RPMI8226 (cell line): ENCODE measurements around the gene ZBTB46.
"Not testable (repeated sequence)": the region's sequence is repeated elsewhere in the genome, so short reads cannot be mapped to it uniquely, and the experiment has no call there.

Source experiments
- DNase-seq: peaks from one replicate; pipeline ENCODE4 v3.0.0-alpha.2; 2015

Gene ZBTB46

DNA sequence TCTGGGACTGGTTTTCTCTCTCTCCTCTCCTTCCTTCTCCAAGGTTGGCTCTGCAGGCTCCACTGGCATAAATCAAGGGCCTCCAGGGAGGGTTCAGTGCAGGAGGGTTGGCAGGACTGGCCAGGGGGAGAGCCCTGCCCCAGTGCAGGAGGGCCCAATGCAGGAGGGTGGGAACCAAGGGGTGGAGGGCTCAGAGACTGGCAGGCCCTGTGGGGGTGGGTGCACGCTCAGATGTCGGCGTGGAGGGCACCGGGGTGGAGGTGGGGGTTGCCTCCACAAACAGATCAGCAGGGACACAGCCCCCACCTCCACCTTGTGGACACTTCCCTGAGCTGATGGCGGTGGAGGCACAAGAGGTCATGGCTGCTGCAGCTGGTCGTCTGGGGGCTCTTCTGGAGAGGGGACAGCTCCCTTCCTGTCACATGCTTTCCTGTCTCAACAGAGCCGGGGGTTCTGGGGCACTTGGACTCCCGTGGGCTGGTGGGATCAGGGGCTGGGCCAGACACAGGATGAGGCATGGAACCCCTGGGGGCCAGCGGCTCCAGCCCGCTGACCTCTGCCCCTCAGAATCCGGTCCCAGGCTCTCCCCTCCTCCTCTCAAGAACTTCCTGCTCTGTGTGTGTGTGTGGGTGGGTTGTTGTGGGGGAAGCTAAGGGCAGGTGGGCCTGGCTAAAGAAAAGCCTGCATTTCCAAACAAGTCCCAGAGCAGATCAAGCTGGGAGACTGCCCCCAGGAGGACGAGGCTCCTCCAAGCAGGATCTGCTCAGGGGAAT, 27.5 kb upstream of the ZBTB46 start:
- DNase-seq, result no peak

- DNase-seq, result no peak
These were observed 26.8 kb upstream of the ZBTB46 start for GRCh38 chr20:63857764-63858392.

DNA sequence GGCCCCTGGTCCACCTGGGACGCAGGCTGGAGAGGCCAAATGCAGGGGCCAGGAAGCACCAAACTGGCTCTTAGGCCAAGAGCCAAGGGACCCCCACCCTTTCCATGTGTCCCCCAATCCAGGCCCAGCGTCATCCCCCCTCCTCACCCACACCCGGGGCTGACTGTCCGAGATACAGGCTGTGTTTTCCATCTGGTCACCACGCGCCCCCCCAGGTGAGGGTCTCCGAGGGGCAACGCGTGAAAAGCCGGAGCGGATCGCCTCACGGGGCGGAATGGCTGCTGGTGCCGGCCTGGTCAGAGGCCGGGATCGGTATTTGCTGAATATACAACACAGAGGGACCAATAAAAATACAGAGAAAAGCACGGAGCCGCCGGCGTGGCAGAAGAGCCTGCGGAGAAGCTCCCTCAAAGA, 25.0 kb upstream of the ZBTB46 start:
- no peak for DNase-seq

- DNase-seq, result no peak
These were observed 24.5 kb upstream of the ZBTB46 start for GRCh38 chr20:63855363-63856097.

GRCh38 chr20:63854766-63855362, 23.8 kb upstream of the ZBTB46 start:
- DNase-seq, result no peak

DNA sequence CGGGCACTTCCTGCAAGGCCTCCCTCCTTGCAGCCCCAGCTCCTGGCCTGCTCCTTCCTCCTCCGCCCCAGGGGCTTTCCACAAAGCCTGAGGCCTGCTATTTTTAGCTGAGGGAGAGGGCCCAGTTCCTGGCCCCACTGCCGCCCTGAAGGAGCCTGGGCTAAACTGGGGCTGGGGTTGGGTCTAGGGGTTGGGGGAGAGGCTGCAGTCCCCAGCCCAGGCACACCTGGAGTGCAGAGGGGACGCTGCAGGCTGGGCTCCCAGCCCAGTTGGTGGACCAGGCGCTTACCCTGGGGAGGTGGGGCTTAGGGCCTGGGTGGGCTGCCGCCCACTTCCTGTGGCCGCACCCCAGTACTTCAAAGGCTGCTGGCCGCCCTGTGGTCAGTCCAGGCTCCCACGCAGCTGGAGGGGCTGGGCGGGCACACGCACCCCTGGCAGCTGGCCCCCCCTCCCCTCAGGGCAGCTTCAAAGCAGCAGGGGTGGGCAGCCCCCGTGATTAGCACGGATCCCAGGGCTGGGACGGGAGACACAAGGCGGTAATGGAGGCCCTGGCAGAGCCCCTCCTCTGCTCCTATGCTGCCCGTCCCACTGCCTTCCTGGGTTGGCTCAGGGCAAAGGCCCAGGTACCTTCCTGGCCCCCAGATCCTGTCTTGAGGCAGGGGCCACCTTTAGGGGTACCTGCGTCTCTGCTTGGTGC, 23.2 kb upstream of the ZBTB46 start:
- DNase-seq, result no peak

- DNase-seq, result not testable (repeated sequence)
These were observed 22.6 kb upstream of the ZBTB46 start for GRCh38 chr20:63853733-63854068.

- not testable (repeated sequence) for DNase-seq
These were observed 20.5 kb upstream of the ZBTB46 start for GRCh38 chr20:63851548-63851943.

DNA sequence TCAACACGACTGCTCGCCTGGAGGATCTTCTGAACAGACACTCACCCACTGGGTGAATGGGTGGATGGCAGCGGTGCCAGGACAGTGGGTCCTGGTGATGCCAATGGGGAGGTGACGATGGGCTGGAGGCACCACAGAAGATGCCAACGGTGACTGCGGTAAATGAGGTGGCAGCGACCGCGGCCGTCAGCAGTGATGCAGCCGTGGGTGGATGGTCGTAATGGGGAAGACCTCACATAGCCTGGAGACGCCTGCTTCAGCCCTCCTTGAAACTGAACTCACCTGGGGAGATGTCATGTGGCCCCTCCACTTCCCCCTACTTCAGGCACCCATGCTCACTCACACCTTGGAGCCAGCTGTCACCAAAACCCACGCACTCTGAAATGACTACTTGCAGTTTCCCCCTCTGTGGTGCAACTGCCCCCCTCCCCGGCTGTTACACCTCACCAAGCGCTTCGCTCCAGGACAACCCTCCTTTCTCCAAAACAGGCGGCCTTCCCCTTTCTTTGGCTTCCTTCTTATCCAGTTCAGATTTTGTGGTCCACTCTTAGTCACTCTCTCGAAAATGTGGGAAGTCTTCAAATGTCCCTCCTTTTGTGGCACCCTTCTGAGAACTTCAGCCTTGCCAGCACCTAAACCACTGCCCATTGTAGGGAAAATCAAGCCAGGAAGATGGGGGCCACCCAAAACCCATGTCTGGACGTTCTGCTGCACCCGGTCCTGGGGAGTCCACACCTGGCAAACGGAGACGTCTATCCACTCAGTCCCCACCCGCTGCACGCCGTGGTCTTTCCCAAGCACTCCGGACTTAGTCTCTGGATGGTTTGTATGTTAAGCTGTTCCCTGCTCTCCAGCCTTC, 19.9 kb upstream of the ZBTB46 start:
- no peak for DNase-seq

DNA sequence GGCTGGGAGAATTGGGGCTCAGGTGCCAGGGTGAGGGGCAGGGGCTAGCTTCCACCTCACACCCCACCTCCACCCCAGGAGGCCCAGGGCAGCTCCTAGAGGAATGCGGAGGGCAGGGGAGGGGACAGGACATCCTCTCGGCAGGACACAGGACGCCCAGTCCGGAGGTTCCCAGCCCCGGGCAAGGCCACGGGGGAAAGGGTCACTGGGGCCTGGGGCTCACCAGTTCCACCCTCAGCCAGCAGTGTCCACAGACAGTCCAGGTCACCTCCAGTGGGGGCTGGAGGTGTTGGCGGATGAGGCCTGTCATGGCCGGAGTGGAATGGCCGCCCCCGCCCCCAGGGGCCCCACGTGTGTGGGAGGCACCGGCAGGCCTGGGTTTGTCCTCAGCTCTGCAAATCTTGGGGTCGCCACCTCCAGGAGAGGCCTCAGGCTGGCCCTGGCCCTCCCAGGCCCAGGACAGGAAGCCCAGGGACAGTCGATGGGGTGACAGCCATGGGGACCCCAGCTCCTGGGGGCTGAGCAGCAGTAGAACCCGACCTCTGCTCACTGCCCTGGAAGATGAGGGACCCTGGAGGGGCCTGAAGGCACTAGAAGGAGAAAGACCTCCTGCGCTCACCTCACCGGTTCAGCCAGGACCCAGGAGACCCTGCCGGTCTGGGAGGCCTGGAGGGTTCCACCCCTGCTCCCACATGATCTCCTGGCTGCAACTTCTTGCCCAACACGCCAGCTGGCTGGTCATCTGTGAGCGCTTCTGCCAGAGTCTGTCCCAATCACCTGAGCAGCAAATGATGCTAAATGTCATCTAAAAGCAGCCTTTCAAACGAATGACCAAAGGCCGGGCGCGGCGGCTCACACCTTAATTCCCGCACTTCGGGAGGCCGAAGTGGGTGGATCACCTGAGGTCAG, 17.2 kb upstream of the ZBTB46 start:
- DNase-seq, result no peak

DNA sequence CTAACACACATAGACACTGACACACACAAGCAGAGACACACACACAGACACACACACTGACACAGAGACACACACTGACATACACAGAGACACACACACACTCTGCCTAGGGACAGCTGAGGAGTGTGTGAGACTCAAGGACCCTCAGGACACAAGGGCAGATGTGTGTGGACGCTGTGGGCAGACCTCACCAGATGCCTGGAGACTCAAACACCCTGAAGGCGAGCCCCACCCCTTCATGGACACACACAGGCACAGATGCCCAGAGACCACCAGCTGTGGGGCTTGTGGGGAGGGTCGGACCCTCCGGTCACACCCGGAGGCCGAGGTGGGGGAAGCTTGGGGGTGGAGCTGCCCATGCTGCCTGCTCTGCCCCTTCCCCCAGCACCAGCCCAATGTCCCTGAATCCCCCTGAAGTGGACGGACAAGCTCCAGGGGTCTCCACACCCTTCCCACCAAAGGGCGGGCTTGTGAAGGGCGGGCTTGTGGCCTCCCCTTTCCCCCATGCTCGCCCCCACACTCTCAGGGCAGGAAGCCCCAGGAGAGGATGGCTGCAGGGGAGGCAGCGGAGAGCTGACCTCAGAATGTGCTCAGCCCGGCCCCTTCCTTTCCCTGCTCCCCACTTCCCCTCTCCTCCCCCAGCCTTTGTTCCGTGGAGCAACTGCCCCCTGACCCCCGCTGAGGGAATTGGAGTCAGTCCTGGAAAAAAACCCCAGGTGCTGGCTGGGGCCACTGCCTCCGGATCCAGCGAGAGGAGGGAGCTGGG, 16.4 kb upstream of the ZBTB46 start:
- no peak for DNase-seq

DNA sequence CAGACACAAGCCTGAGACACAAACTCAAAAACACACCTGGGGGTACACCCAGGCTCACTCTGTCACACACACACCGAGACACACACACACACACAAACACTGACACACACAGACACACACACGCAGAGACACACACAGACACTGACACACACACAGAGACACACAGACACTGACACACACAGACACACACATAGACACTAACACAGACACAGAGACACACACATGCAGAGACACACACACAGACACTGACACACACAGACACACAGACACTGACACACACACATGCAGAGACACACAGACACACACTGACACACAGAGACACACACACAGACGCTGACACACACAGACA, 15.8 kb upstream of the ZBTB46 start:
- DNase-seq, result no peak

- DNase-seq, result peak; percentile 76
These were observed 15.2 kb upstream of the ZBTB46 start for GRCh38 chr20:63846128-63846771.

GRCh38 chr20:63844511-63844991, 13.5 kb upstream of the ZBTB46 start:
- no peak for DNase-seq

DNA sequence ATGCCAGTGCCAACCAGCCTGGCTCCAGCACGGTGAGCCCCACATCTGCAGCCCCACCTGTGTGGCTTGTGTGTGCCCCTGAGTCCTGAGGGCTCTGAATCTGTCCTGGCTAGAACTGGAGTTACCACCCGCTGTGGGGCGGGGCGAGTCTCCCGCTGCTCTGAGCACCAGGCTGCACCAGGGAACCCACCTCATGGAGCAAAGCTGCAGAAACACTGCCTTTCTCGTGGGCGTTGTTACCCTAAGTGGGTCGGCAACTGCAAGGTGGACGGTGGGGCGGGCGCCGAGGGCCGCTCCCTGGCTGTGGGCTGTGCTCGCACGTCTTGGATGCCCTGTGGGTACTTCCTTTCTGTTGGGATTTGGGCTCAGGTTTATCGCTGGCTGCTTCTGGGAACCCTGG, 12.7 kb upstream of the ZBTB46 start:
- DNase-seq, result no peak

DNA sequence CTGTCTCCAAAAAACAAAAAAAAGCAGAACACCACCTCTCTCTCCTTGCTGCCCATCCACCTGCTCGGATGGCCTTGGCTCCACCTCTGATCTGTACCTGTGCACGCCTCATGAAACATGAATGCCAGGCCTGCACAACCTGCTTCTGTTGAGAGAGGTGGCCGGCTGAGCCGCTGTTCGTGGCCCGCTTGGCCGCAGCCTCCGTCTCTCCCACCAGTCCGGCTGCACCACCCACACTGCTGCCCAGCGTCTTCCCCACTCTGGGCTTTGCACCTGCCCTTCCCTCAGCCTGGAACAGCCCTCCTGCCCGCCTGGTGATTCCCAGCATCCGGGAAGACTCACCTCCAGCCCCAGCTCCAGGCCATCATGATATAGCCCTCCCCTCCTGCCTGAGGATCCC, 12.2 kb upstream of the ZBTB46 start:
- DNase-seq, result no peak

- DNase-seq, result no peak
These were observed 11.2 kb upstream of the ZBTB46 start for GRCh38 chr20:63842258-63842657.

GRCh38 chr20:63840405-63840828, 9.4 kb upstream of the ZBTB46 start:
- no peak for DNase-seq

- DNase-seq, result no peak
These were observed 8.6 kb upstream of the ZBTB46 start for GRCh38 chr20:63839620-63840019.

DNA sequence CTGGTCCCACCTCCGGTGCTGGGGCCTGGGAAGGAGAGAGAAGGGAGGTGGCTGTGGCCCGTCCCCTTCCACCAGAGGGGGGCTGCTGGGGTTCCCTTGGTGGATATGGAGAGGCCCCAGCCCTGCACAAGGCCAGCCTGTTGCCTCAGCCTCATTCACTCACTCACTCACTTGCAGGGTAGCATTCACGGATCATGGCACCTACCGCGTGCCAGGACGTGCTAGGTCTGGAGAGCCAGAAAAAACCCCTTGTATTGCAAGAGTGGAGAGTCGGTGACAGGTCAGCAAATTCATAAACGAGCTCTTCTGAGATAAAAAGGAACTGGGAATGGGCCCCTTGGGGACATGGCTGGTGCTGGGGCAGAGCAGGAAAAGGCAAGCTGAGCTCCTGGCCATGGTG, 6.4 kb upstream of the ZBTB46 start:
- DNase-seq, result peak; percentile 62
